Neural cell (in vitro differentiated cells): ENCODE data around the gene ARHGAP10. TPM values are rescaled to one million over a fixed set of nuclear protein-coding genes. Genes with fewer than 3 reads are reported as not detected.

ENCODE experiments used
- H2AFZ ChIP-seq: fragments of 200-600, 300-800 bp; sonication (generic), shearing (Covaris generic); 2 replicates; pipeline ENCODE4 v1.6.0; 2014; ENCODE audit warnings: low read depth, mild to moderate bottlenecking, antibody characterized with exemption, low read length, moderate library complexity
- H3F3A ChIP-seq: fragments of 200-600 bp; shearing (Covaris generic); 2 replicates; pipeline ENCODE4 v1.6.1; 2016; ENCODE audit warnings: mild to moderate bottlenecking, moderate library complexity, mixed read lengths, antibody characterized with exemption, low read length; ENCODE audit not compliant: insufficient read depth, poor library complexity, severe bottlenecking
- H3K27ac ChIP-seq: fragments of 200-600, 300-800 bp; sonication (generic), shearing (Covaris generic); 2 replicates; pipeline ENCODE4 v1.5.1; 2014; ENCODE audit warnings: mild to moderate bottlenecking, low read length, moderate library complexity
- H3K27me3 ChIP-seq: fragments of 300-800, 200-600 bp; sonication (generic), shearing (Covaris generic); 2 replicates; pipeline ENCODE4 v1.6.0; 2014; ENCODE audit warnings: mild to moderate bottlenecking, low read depth, low read length, moderate library complexity; ENCODE audit not compliant: insufficient read depth
- H3K36me3 ChIP-seq: fragments of 300-800, 200-600 bp; sonication (generic), shearing (Covaris generic); 2 replicates; pipeline ENCODE4 v1.5.1; 2014; ENCODE audit warnings: mild to moderate bottlenecking, antibody characterized with exemption, low read length, moderate library complexity; ENCODE audit not compliant: insufficient read depth
- H3K4me2 ChIP-seq: fragments of 300-800, 200-600 bp; sonication (generic), shearing (Covaris generic); 2 replicates; pipeline ENCODE4 v1.6.0; 2014; ENCODE audit warnings: mild to moderate bottlenecking, low read length
- H3K4me3 ChIP-seq: fragments of 300-800, 200-600 bp; sonication (generic), shearing (Covaris generic); 2 replicates; pipeline ENCODE4 v1.5.1; 2014; ENCODE audit warnings: mild to moderate bottlenecking, low read length, moderate library complexity
- H3K79me2 ChIP-seq: fragments of 200-600 bp; shearing (Covaris generic); replicated peaks from 2 replicates; pipeline ENCODE4 v1.6.0; 2014; ENCODE audit warnings: mild to moderate bottlenecking, low read length, moderate library complexity; ENCODE audit not compliant: insufficient read depth
- H3K9ac ChIP-seq: fragments of 300-800, 200-600 bp; sonication (generic), shearing (Covaris generic); 2 replicates; pipeline ENCODE4 v1.6.1; 2016; ENCODE audit warnings: mild to moderate bottlenecking, low read length, mixed read lengths
- H3K9me2 ChIP-seq: fragments of 200-600 bp; shearing (Covaris generic); 2 replicates; pipeline ENCODE4 v1.6.1; 2016; ENCODE audit warnings: mild to moderate bottlenecking, low read length, mixed read lengths; ENCODE audit not compliant: insufficient read depth
- H3K9me3 ChIP-seq: fragments of 200-600, 300-800 bp; sonication (generic), shearing (Covaris generic); 2 replicates; pipeline ENCODE4 v1.6.1; 2016; ENCODE audit warnings: mild to moderate bottlenecking, mixed run types, low read length, moderate library complexity, mixed read lengths
- H4K20me1 ChIP-seq: fragments of 200-600 bp; shearing (Covaris generic); 2 replicates; pipeline ENCODE4 v1.6.1; 2016; ENCODE audit warnings: mild to moderate bottlenecking, mixed run types; ENCODE audit not compliant: insufficient read depth
- CTCF ChIP-seq: fragments of 450-650 bp; IDR thresholded peaks from 2 replicates; pipeline ENCODE4 v1.5.1; 2014; ENCODE audit warnings: antibody characterized with exemption, mild to moderate bottlenecking, moderate library complexity; ENCODE audit not compliant: poor library complexity, severe bottlenecking
- EP300 ChIP-seq: fragments of 450-650 bp; conservative IDR thresholded peaks from 2 replicates; pipeline ENCODE4 v1.6.1; 2014; ENCODE audit warnings: antibody characterized with exemption, mild to moderate bottlenecking, moderate library complexity; ENCODE audit not compliant: poor library complexity, severe bottlenecking
- EZH2 ChIP-seq: fragments of 200-600, 300-800 bp; shearing (Covaris generic), sonication (generic); IDR thresholded peaks from 2 replicates; pipeline ENCODE4 v1.6.1; 2014; ENCODE audit warnings: antibody characterized with exemption, low read length, borderline replicate concordance, mild to moderate bottlenecking; ENCODE audit not compliant: insufficient read depth, poor library complexity, severe bottlenecking
- MXI1 ChIP-seq: fragments of 450-650 bp; conservative IDR thresholded peaks from 2 replicates; pipeline ENCODE4 v1.6.1; 2014; ENCODE audit warnings: antibody characterized with exemption, mild to moderate bottlenecking; ENCODE audit not compliant: poor library complexity, severe bottlenecking
- POLR2AphosphoS5 ChIP-seq: IDR thresholded peaks from 2 replicates; pipeline ENCODE4 v1.6.1; 2012
- RAD21 ChIP-seq: fragments of 450-650 bp; conservative IDR thresholded peaks from 2 replicates; pipeline ENCODE4 v1.6.1; 2014; ENCODE audit warnings: antibody characterized with exemption, mild to moderate bottlenecking, moderate library complexity
- REST ChIP-seq: IDR thresholded peaks from 2 replicates; pipeline ENCODE4 v1.6.1; 2012; ENCODE audit warnings: borderline replicate concordance
- SMC3 ChIP-seq: fragments of 450-650 bp; conservative IDR thresholded peaks from 2 replicates; pipeline ENCODE4 v1.6.1; 2014; ENCODE audit warnings: antibody characterized with exemption, mild to moderate bottlenecking, moderate library complexity; ENCODE audit not compliant: poor library complexity
- TAF1 ChIP-seq: IDR thresholded peaks from 2 replicates; pipeline ENCODE4 v1.6.1; 2012; ENCODE audit warnings: low read depth
- polyA plus RNA-seq: library from polyadenylated mRNA; depleted of rRNA; stranded (reverse); fragments of >200 nt; gene quantifications from 2 replicates; pipeline ENCODE4 v1.2.3, GENCODE V29; 2014

The ARHGAP10 gene
- polyA plus RNA-seq, 1 donor from 2014 or later: 1.2 TPM

- H3K9me3 ChIP-seq: no peaks in the 10 kb centered on the region
- H3K27ac ChIP-seq: no peak overlapping the region
- H3K9ac ChIP-seq: no peak overlapping the region
- H3K36me3 ChIP-seq: no peaks in the 10 kb centered on the region
- H3F3A ChIP-seq: no peaks in the 10 kb centered on the region
- no peak for TF ChIP-seq RAD21
- no peak for TF ChIP-seq REST
- TF ChIP-seq POLR2AphosphoS5: no peak
- TF ChIP-seq TAF1: no peak
- no peak for TF ChIP-seq EZH2
- no peak for TF ChIP-seq CTCF
- TF ChIP-seq MXI1: no peak
- no peak for TF ChIP-seq EP300
- no peak for TF ChIP-seq SMC3
- no peak overlapping the region for H2AFZ ChIP-seq
- no peaks in the 10 kb centered on the region for H4K20me1 ChIP-seq
- H3K27me3 ChIP-seq: no peaks in the 10 kb centered on the region
- no peaks in the 10 kb centered on the region for H3K79me2 ChIP-seq
- H3K4me3 ChIP-seq: no peak overlapping the region
- no peaks in the 10 kb centered on the region for H3K9me2 ChIP-seq
- no peak overlapping the region for H3K4me2 ChIP-seq
Measured at GRCh38 chr4:148097801-148098200, 365.9 kb downstream of the ARHGAP10 start.

GRCh38 chr4:148101235-148101634 is 369.3 kb downstream of the ARHGAP10 start:
- Histone ChIP-seq H3K9me2 (no peaks in the 10 kb centered on the region), H3K4me3 (no peak overlapping the region), H3K27ac (no peak overlapping the region), H3K9ac (no peak overlapping the region), H3K79me2 (no peaks in the 10 kb centered on the region), H3K27me3 (no peaks in the 10 kb centered on the region), H4K20me1 (no peaks in the 10 kb centered on the region), H2AFZ (no peak overlapping the region), H3K36me3 (no peaks in the 10 kb centered on the region), H3F3A (no peaks in the 10 kb centered on the region), H3K9me3 (no peaks in the 10 kb centered on the region), H3K4me2 (no peak overlapping the region)
- TF ChIP-seq EZH2 (no peak), SMC3 (no peak), POLR2AphosphoS5 (no peak), EP300 (no peak), MXI1 (no peak), TAF1 (no peak), CTCF (no peak), REST (no peak), RAD21 (no peak)
